Activated CD8-positive, alpha-beta memory T cell treated with anti-CD3 and anti-CD28 coated beads, Interleukin-2, amount 50 U/mL, for 24 hours (primary cell): ENCODE measurements around the gene DYNLL2.
"Not testable (repeated sequence)": the region's sequence is repeated elsewhere in the genome, so short reads cannot be mapped to it uniquely, and the experiment has no call there.

Experiments used
- DNase-seq: peaks from one replicate; pipeline ENCODE4 v3.0.0-alpha.2; 2020; ENCODE audit errors: extremely low read depth

The DYNLL2 gene

DNA sequence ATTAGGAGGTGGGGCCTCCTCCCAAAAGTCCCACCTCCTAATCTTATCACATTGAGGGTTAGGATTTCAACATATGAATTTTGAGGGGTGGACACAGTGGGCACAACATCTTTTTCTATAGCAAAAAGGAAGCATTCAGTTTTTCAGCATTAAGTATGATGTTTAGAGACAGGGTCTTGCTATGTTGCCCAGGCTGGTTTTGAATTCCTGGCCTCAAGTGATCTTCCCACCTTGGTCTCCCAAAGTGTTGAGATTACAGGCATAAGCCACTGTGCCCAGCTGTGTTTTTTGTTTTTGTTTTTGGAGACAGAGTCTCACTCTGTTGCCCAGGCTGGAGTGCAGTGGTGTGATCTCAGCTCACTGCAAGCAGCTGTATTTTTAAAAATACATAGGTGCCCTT is 18.7 kb downstream of the DYNLL2 start:
- not testable (repeated sequence) for DNase-seq

DNA sequence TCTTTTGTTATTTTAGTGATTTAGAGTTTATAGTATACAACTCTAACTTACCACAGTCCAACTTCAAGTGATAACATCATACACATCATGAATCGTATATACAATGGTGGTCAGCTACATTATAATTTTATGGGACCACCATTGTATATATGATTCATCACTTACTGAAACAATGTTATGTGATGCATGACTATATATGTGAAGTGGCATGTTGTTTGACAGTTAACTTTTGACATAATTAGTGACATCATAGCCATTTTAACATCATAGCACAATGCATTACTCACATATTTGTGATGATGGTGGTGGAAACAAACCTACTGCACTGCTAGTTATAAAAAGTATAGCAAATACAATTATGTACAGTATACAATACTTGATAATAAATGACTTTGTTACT is 21.9 kb downstream of the DYNLL2 start:
- DNase-seq: no peak

DNA sequence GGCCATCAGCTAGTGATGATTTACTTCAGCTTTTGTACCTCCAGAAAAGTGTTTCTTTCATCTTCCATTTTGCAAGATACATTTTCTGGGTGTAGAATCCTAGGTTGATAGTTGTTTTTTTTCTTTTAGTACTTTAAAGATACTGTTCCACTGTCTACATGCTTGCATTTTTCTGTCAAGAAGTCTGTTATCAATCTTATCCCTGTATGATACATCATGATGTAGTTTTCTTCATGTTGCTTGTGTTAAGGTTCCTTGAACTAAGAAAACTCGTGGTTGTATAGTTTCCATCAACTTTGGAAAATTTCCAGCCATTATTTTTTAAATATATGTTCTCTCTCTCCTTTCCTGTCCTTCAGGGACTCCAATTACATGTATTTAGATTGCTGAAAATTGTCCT is 24.1 kb downstream of the DYNLL2 start:
- no peak for DNase-seq

DNA sequence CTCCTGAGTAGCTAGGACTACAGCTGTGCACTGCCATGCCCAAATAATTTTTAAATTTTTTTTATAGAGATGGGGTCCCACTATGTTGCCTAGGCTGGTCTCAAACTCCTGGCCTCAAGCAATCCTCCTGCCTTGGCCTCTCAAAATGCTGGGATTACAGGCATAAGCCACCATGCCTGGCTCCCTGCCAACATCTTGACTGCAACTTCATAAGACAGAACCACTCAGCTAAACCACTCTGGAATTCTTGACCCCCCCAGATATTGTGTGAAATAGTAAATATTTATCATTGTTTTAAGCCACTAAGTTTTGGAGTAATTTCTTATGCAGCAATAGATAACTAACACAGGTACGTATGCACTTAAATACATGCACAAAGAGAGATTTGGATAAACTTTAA is 26.0 kb downstream of the DYNLL2 start:
- no peak for DNase-seq

DNA sequence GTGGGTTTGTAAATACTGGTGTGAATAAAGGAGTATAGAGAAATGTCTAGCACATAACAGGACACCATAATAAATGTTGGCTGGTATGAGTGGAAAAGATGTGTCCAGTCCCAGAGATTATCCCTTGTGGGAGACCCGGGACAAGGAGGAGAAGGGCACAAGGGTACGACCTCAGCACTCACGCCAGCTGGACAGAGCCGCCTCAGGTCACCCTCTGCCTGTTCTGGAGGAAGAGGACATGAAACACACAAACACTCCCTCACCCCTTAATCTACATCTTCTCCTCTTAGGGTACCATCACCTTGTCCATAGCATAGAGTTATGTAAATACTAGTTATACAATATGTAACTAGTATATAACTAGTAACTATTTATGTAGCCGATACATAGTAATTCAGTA is 26.8 kb downstream of the DYNLL2 start:
- no peak for DNase-seq

DNA sequence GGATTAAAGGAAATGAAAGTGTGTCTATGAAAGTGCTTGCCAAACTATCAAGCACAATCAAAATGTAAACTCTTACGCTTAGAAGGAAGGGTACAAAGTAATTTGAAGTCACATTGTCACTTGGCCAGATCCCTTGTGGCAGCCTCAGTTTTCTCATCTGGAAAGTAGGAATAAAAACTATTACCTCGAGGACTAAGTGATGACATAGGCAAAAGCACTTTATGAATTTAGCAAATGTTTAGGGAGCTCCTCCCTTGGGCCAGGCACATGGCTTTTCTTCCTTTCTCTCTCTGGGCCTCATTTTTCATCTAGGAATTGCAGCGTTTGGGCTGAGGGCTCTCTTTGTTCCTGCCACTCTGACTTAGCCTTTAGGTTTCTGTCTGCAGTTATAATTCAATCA is 28.5 kb downstream of the DYNLL2 start:
- no peak for DNase-seq

DNA sequence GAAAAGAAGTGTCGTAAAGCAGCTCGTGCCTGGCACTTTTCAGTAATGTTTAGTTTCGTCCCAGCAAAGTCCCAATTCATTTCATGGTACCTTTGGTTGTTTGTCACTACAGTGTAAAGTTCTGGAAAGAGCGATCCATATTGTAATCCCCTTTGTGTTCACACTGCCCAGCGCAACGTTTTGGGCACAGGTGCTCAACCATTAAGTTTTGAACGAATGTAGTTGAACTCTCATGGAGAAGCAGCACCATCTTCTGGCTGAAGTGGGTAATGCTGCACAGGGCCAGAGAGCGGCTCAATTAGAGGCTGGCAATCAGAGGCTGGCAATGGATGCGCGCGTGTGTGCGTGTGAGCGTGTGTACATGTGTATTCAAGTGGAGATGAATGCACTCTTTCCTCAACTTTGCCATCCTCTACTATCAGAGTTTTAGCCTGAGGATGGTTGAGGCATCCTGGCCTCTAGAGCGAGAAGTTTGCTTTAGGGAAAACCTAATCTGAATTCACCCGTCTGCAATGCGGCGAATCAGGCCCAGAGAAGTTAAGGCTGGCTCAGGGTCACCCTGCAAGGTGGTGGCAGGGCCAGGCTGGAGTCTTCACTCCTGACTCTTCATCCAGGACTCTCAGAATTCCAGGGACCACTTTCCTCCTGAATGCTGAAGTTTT is 29.9 kb downstream of the DYNLL2 start:
- peak; percentile 72 for DNase-seq

DNA sequence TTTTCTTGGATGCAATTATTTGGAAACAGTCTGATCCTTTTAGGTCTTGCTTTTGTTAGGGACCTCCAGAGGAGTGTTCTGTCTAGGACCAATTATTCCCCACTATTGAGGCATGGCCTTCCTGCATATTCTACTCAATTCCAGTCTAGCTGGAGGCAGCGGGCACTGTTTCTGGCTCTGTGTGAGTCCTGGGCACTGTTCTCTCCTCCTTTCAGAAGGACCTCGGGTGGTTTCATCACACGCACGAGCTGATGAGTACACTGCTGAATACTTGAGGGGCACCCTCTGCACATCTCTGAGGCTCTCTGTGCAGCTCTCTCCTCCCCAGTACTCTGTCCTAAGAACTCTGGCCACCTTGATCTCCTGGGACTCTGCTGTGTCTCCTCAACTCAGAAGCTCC is 30.7 kb downstream of the DYNLL2 start:
- DNase-seq: no peak

DNA sequence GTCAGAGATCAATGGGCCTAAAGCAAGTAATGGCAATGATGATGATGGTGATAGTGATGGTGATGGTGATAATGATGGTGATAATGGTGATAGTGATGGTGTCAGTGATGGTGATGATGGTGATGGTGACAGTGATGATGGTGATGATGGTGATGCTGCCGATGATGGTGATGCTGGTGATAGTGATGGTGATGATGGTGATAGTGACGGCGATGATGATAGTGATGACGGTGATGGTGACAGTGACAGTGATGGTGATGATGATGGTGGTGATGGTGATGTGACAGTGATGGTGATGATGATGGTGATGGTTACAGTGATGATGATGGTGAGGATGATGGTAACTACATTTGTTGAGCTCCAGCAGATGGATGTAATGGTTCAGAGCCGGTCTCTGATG is 34.2 kb downstream of the DYNLL2 start:
- no peak for DNase-seq

DNA sequence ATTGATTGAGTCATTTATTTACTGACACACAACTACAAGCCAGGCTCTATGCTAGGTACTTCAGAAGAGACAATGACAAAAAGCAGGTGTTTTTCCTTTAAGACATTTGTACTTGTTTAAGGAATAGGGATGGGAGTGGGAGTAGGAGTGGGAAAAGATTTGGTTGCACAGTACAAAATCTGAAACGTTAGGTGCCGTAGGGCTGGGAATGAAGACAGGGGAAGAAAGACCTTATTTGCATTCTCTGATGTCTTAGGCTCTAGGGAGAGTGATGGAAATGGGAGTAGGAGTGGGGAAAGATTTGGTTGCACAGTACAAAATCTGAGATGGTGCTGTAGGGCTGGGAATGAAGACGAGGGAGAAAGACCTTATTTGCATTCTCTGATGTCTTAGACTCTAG is 36.3 kb downstream of the DYNLL2 start:
- DNase-seq: no peak

DNA sequence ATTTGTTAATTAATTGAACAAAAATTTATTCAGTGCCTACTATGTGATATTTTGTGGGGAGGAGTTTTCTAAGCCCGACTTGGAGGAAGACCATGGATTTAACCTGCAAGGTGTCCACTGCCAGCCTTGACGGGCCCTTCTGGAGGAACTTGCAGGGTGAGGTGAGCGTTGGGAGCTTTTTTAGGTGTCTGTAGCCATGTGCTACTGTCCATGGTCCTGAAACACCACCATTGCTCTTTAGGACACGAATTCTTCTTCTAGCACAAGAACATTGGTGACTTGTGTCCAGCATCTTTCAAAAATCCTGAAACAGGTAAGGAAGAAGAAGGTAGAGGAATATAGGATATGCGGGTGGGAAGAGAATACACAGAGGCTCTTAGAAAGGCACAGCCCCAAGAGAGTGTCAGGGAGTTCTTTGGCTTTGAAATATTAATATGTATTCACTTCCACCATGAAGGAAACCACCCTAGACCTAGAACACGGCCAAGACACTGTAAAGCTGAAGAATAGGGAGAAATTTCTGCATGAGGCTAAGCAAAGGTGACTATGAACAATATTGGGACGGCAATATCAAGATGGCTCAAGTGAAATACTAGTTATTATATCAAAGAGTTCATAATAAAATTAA is 37.1 kb downstream of the DYNLL2 start:
- no peak for DNase-seq

DNA sequence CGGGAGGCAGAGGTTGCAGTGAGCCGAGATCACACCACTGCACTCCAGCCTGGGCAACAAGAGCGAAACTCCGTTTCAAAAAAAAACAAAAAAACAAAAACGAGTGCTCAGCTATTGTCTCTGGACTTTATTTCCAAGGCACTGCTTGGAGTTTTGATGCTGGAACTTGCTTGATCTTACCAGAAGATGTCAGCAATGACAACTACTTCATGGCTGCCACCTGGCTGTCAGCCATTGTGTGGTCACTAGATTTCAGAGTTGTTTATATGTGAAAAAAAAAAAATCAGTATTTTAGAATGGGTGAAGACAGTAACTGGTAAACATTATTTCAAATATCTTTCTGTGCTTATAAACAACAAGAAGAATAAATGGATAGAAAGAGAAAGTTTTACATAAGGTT is 38.7 kb downstream of the DYNLL2 start:
- no peak for DNase-seq

DNA sequence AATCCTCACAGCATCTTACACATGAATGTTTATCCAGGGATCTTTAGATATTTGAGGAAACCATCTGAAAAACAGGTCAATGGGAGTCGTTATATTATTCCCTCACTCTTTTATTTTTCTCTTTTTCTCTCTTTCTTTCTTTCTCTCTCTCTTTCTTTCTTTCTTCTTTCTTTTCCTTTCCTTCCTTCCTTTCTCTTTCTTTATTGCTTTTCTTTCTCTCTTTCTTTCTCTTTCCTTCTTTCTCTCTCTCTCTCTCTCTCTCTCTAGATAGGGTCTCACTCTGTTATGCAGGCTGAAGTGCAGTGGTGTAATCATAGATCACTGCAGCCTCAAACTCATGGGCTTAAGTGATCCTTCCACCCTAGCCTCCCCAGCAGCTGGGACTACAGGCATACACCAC is 44.6 kb downstream of the DYNLL2 start:
- no peak for DNase-seq

DNA sequence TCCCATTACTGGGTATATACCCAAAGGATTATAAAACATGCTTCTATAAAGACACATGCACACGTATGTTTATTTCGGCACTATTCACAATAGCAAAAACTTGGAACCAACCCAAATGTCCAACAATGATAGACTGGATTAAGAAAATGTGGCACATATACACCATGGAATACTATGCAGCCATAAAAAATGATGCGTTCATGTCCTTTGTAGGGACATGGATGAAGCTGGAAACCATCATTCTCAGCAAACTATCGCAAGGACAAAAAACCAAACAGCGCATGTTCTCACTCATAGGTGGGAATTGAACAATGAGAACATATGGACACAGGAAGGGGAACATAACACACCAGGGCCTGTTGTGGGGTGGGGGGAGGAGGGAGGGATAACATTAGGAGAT is 49.5 kb downstream of the DYNLL2 start:
- DNase-seq: not testable (repeated sequence)

DNA sequence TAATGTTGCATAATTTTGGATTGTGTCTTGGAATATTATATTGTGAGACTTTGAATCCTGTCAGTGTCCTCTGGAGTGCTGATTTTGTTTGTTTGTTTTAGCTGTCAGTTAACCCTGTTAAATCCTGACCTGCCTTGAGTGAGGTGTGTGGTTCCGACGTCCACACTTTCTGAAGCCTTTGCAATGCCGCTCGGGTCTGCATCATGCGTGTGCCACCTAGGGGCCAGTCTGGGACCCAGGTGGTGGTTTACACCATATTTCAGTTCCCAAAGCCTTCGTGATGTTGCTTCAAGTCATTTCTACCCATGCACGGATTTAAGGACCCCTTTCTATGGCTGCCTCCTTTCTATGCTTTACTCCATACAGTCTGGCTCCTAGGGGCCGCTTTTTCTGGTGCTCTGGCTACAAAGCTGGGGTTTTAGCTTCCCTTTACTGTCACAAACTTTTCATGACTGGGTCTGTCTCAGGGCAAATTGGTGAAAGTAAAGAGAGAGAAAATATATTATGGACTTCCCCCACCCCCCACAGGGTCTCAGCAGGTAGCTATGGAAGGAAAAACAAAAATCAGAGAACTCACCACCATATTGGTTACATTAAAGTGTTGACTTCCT is 53.6 kb downstream of the DYNLL2 start:
- DNase-seq: no peak

DNA sequence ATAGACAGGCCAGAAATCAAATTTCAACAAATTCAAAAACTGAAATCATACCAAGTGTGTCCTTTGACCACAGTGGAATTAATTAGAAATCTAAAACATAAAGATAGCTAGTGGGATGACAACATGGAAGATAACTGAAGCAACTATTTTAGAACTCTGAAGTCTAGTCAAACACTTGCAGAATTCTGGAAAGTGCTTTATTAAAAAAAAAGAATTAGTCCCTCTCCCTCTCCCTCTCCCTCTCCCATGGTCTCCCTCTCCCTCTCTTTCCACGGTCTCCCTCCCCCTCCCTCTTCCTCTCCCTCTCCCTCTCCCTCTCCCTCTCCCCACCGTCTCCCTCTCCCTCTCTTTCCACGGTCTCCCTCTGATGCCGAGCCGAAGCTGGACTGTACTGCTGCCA is 58.3 kb downstream of the DYNLL2 start:
- DNase-seq: no peak

DNA sequence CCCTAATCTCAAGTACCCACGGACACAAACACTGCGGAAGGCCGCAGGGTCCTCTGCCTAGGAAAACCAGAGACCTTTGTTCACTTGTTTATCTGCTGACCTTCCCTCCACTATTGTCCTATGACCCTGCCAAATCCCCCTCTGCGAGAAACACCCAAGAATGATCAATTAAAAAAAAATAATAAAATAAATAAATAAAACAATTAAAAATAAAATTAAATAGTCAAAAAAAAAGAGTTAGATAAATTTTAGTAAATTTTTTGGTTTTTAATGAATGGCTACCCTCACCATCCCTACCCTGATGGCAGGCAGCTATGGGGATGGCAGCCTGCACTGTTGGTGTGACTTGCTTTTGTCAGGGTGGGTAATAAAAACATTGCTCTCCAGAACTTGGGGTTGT is 60.1 kb downstream of the DYNLL2 start:
- DNase-seq: not testable (repeated sequence)

DNA sequence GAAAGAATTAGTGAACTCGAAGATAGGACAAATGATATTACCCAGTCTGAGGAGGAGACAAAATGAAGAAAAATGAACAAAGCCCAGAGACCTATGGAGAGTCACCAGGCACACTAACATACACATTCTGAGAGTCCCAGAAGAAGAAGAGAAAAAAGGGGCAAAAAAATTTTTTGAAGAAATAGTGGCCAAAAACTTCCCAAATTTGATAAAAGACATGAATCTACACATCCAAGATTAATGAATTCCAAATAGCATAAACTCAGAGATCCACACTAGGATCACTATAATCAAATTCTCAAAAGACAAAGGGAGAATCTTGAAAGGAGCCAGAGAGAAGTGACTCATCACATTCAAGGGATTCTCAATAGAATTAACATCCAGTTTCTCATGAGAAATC is 61.6 kb downstream of the DYNLL2 start:
- DNase-seq: no peak
